Fibroblast of the aortic adventitia (primary cell): ENCODE results near the gene CALHM2. TPM values are rescaled to one million over a fixed set of nuclear protein-coding genes. Genes with fewer than 3 reads are reported as not detected.

ENCODE experiments used
- DNase-seq: peaks from one replicate; pipeline ENCODE4 v3.0.0-alpha.2; 2010; ENCODE audit warnings: low read depth
- H3K4me3 ChIP-seq: 2 replicates; pipeline ENCODE4 v1.5.1; 2011; ENCODE audit warnings: low read depth, mild to moderate bottlenecking, control low read depth, low read length, moderate library complexity
- CTCF ChIP-seq: IDR thresholded peaks from 2 replicates; pipeline ENCODE4 v1.5.1; 2011; ENCODE audit warnings: mild to moderate bottlenecking, low read length, control low read depth, inconsistent platforms; ENCODE audit not compliant: insufficient read depth
- total RNA-seq: library from RNA; depleted of rRNA; stranded (reverse); fragments of >200 nt; gene quantifications from 2 replicates; pipeline ENCODE4 v1.2.3, GENCODE V29; 2012; ENCODE audit warnings: low replicate concordance

The CALHM2 gene, protein sequence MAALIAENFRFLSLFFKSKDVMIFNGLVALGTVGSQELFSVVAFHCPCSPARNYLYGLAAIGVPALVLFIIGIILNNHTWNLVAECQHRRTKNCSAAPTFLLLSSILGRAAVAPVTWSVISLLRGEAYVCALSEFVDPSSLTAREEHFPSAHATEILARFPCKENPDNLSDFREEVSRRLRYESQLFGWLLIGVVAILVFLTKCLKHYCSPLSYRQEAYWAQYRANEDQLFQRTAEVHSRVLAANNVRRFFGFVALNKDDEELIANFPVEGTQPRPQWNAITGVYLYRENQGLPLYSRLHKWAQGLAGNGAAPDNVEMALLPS
- total RNA-seq = 57.6 and 91.4 TPM in 2 replicates

DNA sequence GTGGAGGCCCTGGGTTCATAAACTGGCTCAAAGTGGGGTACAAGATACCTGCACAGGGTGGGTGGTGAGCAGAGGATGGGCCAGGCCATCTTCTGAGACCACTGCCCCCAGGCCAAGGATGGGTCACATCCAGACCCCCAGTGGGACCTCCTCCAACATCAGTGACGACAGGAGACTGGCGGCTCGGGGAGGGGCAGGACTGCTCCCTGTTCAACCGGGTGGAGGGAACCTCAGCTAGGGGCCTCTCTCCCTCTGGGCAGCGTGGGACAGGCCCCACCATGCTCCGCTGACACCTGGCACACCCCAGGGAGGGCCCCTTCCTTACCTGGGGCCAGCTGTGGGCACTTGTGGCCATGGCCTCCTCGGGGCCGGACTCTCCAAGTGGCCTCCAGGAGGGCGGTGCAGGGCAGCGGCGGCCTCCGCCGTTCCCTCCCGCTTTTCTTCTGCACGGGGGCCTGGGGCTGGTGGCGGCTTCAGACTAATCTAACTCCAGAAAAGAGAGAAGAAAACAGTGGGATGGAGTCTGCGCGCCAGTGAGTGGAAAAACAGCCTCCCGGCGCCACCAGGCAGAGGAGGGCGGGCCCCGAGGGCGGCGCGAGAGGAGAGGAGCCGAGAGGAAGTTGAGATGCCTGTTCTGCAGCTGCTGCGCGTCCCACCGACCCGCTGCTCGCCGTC lies at the start of gene CALHM2:
TSS of gene CALHM2 (minus strand) at position 540 of the 675 bp plus-strand sequence. CDS start 2,429 bp downstream, outside the sequence.
- TF ChIP-seq CTCF = no peak
- peak within 1 kb of the TSS; percentile 87 for H3K4me3 ChIP-seq
- peak; percentile 55 for DNase-seq

DNA sequence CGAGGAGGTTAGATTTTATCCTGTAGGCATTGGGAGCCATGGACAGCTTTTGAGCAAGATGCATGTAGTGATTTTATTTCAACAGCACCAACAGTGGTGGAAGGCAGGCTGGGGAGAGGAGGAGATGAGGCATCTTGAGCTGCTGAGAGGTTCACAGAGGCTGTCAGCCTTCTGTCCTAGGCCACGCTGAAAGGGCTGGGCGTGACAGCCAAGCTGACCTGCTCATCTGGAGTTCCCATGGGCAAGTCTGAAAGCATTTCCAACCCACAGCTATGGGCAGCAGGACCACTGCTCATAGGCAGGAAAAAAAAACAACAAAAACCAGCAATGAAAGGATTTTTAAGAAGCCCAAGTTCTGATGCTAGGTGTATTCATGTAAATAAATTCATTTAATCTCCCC lies 49.0 kb upstream of the CALHM2 start:
- TF ChIP-seq CTCF = no peak

GRCh38 chr10:103500481-103500880 lies 48.3 kb upstream of the CALHM2 start:
- no peak for DNase-seq
- H3K4me3 ChIP-seq = no peak overlapping the region
- no peak for TF ChIP-seq CTCF

More for the DNA sequence above, 49.0 kb upstream of the CALHM2 start:
- no peak for DNase-seq
- no peak overlapping the region for H3K4me3 ChIP-seq

DNA sequence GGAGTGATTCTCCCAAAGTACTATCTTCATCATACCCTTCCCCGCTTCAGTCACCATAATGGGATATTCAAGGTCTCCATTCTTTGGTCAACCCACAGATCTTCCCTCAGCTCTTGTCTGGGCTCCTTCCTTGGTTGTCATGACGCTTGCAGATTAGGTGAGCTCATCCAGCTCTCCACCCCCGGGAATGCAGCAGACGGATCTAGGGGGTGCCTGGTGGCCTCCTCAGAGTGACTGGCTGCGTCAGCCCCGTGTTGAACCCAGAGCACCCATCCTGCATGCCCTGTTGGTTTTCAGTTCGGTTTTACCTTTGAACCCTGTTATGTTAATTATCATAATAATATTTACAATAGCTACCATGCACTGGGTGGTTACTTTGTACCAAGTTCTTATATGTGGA lies 47.7 kb upstream of the CALHM2 start:
- no peak for TF ChIP-seq CTCF
- H3K4me3 ChIP-seq = no peak overlapping the region
- no peak for DNase-seq

- no peak for DNase-seq
- TF ChIP-seq CTCF = no peak
- no peak overlapping the region for H3K4me3 ChIP-seq
These were observed 46.9 kb upstream of the CALHM2 start for GRCh38 chr10:103498936-103499638.

GRCh38 chr10:103497161-103497915 lies 45.2 kb upstream of the CALHM2 start:
- DNase-seq = no peak
- H3K4me3 ChIP-seq = no peak overlapping the region
- TF ChIP-seq CTCF = no peak
